ENCODE data around the gene CAB39L.

The CAB39L gene

GRCh38 chr13:49472186-49472585 lies 28.3 kb upstream of the CAB39L start:
- TF ChIP-seq USF1 (IDR thresholded peaks at IDR 0.05) (no peak), MAX (IDR thresholded peaks at IDR 0.05) (no peak), REST (IDR thresholded peaks at IDR 0.05; ENCODE audit: low read depth) (no peak), TEAD4 (IDR thresholded peaks at IDR 0.05) (no peak), TAF1 (IDR thresholded peaks at IDR 0.05; ENCODE audit: low read depth) (no peak), NFIC (IDR thresholded peaks at IDR 0.05) (no peak), CEBPB (IDR thresholded peaks at IDR 0.05) (no peak), YY1 (IDR thresholded peaks at IDR 0.05; ENCODE audit: low read depth) (no peak), EGR1 (IDR thresholded peaks at IDR 0.05) (no peak), EP300 (IDR thresholded peaks at IDR 0.05; ENCODE audit: borderline replicate concordance) (no peak)

- no peak for TF ChIP-seq USF1 (IDR thresholded peaks at IDR 0.05)
- no peak for TF ChIP-seq YY1 (IDR thresholded peaks at IDR 0.05; ENCODE audit: low read depth)
- no peak for TF ChIP-seq ZBTB7A (IDR thresholded peaks at IDR 0.05; ENCODE audit: low read depth)
- no peak for TF ChIP-seq TAF1 (IDR thresholded peaks at IDR 0.05; ENCODE audit: low read depth)
- TF ChIP-seq TCF12 (IDR thresholded peaks at IDR 0.05; ENCODE audit: low read depth), result no peak
- no peak for TF ChIP-seq MAX (IDR thresholded peaks at IDR 0.05)
- no peak for TF ChIP-seq REST (IDR thresholded peaks at IDR 0.05; ENCODE audit: low read depth)
- TF ChIP-seq NFIC (IDR thresholded peaks at IDR 0.05), result no peak
- TF ChIP-seq RAD21 (IDR thresholded peaks at IDR 0.05; ENCODE audit: low read depth), result no peak
- no peak for TF ChIP-seq EP300 (IDR thresholded peaks at IDR 0.05; ENCODE audit: borderline replicate concordance)
- no peak for TF ChIP-seq TEAD4 (IDR thresholded peaks at IDR 0.05)
- no peak for TF ChIP-seq EGR1 (IDR thresholded peaks at IDR 0.05)
- TF ChIP-seq FOXM1 (IDR thresholded peaks at IDR 0.05; ENCODE audit: borderline replicate concordance, low read depth), result no peak
- TF ChIP-seq CREB1 (IDR thresholded peaks at IDR 0.05; ENCODE audit: low read depth), result no peak
- TF ChIP-seq CEBPB (IDR thresholded peaks at IDR 0.05), result no peak
Measured at GRCh38 chr13:49466292-49466838, 22.5 kb upstream of the CAB39L start.

- TF ChIP-seq EGR1 (IDR thresholded peaks at IDR 0.05) (no peak), FOXM1 (IDR thresholded peaks at IDR 0.05; ENCODE audit: borderline replicate concordance, low read depth) (no peak), USF1 (IDR thresholded peaks at IDR 0.05) (no peak), YY1 (IDR thresholded peaks at IDR 0.05; ENCODE audit: low read depth) (no peak), RAD21 (IDR thresholded peaks at IDR 0.05; ENCODE audit: low read depth) (no peak), REST (IDR thresholded peaks at IDR 0.05; ENCODE audit: low read depth) (no peak), TCF12 (IDR thresholded peaks at IDR 0.05; ENCODE audit: low read depth) (no peak), ZBTB7A (IDR thresholded peaks at IDR 0.05; ENCODE audit: low read depth) (no peak), CEBPB (IDR thresholded peaks at IDR 0.05) (no peak), MAX (IDR thresholded peaks at IDR 0.05) (no peak), NFIC (IDR thresholded peaks at IDR 0.05) (no peak), EP300 (IDR thresholded peaks at IDR 0.05; ENCODE audit: borderline replicate concordance) (no peak), TEAD4 (IDR thresholded peaks at IDR 0.05) (no peak), TAF1 (IDR thresholded peaks at IDR 0.05; ENCODE audit: low read depth) (no peak), CREB1 (IDR thresholded peaks at IDR 0.05; ENCODE audit: low read depth) (no peak)
Measured at GRCh38 chr13:49464621-49465325, 20.9 kb upstream of the CAB39L start.

Measured in Ishikawa (cell line).